Endothelial cell of umbilical vein (primary cell): Measurements from ENCODE around the gene CARD6.

Experiments
- EZH2 ChIP-seq: IDR thresholded peaks from 2 replicates; pipeline ENCODE4 v1.6.1; 2012; ENCODE audit warnings: borderline replicate concordance, low read depth, mild to moderate bottlenecking, moderate library complexity, low read length, inconsistent platforms; ENCODE audit not compliant: severe bottlenecking
- JUN ChIP-seq: IDR thresholded peaks from 2 replicates; pipeline ENCODE4 v1.6.1; 2011; ENCODE audit warnings: borderline replicate concordance, low read depth; ENCODE audit not compliant: insufficient read length, insufficient read depth
- POLR2A ChIP-seq: IDR thresholded peaks from 2 replicates; pipeline ENCODE4 v1.6.1; 2012; ENCODE audit warnings: low read depth, mild to moderate bottlenecking, control low read depth, low read length
- POLR2AphosphoS5 ChIP-seq: IDR thresholded peaks from 2 replicates; pipeline ENCODE4 v1.6.1; 2012; ENCODE audit warnings: low read depth, mild to moderate bottlenecking, control low read depth, low read length, moderate library complexity; ENCODE audit not compliant: insufficient read depth
- TF ChIP-seq, protein P1 (sequence below): IDR thresholded peaks from 2 replicates; pipeline ENCODE4 v1.6.1; 2011; ENCODE audit not compliant: insufficient read depth, insufficient read length
- TF ChIP-seq, protein P2 (sequence below), 2 donors: IDR thresholded peaks; 1 replicate in 1 of 2; 2 replicates in 1 of 2; pipeline ENCODE4 v1.5.1; 2011; ENCODE audit warnings: low read length in 2 of 2, mild to moderate bottlenecking in 2 of 2, moderate library complexity in 2 of 2, control low read depth in 1 of 2, inconsistent platforms in 1 of 2, low read depth in 1 of 2; ENCODE audit not compliant: insufficient read depth in 1 of 2; ENCODE audit errors: extremely low read depth in 1 of 2

DNA sequence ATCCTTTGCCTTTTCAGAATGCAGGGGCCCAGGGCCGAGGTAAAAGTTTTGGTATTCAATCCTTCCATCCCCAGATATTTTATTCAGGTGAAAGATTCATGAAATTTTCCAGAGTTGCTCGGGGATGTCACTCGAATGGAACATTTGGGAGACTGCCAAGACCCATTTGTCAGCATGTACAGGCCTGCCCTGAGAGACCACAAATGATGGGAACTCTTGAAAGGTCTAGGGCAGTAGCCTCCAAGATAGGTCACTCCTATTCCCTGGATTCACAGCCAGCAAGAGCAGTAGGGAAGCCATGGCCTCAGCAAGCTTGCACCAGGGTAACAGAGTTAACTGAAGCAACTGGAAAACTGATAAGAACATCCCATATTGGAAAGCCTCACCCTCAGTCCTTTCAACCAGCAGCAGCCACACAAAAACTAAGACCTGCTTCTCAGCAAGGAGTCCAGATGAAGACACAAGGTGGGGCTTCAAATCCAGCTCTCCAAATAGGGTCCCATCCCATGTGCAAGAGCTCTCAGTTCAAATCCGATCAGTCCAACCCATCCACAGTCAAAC, 12.5 kb downstream of the CARD6 start:
- TF ChIP-seq POLR2A, result no peak
- TF ChIP-seq EZH2, result no peak
- TF ChIP-seq JUN, result no peak
- TF ChIP-seq, protein P1, sequence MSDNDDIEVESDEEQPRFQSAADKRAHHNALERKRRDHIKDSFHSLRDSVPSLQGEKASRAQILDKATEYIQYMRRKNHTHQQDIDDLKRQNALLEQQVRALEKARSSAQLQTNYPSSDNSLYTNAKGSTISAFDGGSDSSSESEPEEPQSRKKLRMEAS, result no peak
- TF ChIP-seq POLR2AphosphoS5, result no peak
- TF ChIP-seq, protein P2, sequence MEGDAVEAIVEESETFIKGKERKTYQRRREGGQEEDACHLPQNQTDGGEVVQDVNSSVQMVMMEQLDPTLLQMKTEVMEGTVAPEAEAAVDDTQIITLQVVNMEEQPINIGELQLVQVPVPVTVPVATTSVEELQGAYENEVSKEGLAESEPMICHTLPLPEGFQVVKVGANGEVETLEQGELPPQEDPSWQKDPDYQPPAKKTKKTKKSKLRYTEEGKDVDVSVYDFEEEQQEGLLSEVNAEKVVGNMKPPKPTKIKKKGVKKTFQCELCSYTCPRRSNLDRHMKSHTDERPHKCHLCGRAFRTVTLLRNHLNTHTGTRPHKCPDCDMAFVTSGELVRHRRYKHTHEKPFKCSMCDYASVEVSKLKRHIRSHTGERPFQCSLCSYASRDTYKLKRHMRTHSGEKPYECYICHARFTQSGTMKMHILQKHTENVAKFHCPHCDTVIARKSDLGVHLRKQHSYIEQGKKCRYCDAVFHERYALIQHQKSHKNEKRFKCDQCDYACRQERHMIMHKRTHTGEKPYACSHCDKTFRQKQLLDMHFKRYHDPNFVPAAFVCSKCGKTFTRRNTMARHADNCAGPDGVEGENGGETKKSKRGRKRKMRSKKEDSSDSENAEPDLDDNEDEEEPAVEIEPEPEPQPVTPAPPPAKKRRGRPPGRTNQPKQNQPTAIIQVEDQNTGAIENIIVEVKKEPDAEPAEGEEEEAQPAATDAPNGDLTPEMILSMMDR (IDR thresholded peaks at IDR 0.05; ENCODE audit: extremely low read depth in 1 of 2, insufficient read depth in 1 of 2, low read depth in 1 of 2, low read length in 2 of 2), result no peak
